Adipose tissue (tissue), 3 donors: Measurements from ENCODE around the gene GCDH. TPM values are rescaled to one million over a fixed set of nuclear protein-coding genes. Genes with fewer than 3 reads are reported as not detected.

Source experiments
- H3K27ac ChIP-seq: one replicate; pipeline ENCODE4 v1.5.1; 2013; ENCODE audit warnings: low read depth, low read length
- WGBS, 3 donors: extraction: QIAGEN DNeasy Blood & Tissue Kit; methylation state at CpG; one replicate each; pipeline ENCODE4 v1.1.7; 2013; 5-methylcytosine and 5-hydroxymethylcytosine counted together
- polyA plus RNA-seq, 3 donors: library from polyadenylated mRNA; stranded (reverse); fragments of 200-250 nt; gene quantifications; one replicate each; pipeline ENCODE4 v1.2.3, GENCODE V29; 2013
- donor health status: healthy with polysubstance abuse.
- donor health status: Bipolar disorder and iron deficiency.
- donor health status: healthy.

The GCDH gene
- polyA plus RNA-seq, 3 donors, result 27.2 to 73.8 (median 27.3) TPM

DNA sequence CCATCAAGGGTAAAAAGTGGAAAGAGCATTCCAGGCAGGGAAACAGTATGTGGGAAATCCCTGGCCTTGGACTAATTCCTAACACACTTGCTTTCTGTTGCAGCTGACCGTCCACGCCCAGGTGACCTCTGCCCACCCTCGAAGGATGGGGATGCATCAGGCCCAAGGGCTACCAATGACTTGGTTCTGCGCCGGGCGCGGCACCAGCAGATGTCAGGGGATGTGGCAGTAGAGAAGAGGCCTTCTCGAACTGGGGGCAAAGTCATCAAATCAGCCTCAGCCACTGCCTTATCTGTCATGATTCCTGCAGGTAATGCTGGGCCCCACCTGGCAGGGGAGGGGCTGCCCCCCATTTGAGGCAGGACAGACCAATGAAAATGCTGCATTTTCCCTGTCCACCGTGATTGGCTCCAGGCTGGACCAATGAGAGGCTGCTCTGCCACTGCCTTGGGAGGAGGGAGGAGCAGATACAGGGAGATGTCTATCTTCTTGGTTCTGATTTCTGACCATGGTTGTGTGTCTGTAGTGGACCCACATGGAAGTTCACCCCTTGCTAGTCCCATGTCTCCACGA, 22.3 kb upstream of the GCDH start:
- WGBS, 3 donors, result 94 to 95% (median 94%) methylated on average over 10 of the region's 10 CpGs
- no peak overlapping the region for H3K27ac ChIP-seq

DNA sequence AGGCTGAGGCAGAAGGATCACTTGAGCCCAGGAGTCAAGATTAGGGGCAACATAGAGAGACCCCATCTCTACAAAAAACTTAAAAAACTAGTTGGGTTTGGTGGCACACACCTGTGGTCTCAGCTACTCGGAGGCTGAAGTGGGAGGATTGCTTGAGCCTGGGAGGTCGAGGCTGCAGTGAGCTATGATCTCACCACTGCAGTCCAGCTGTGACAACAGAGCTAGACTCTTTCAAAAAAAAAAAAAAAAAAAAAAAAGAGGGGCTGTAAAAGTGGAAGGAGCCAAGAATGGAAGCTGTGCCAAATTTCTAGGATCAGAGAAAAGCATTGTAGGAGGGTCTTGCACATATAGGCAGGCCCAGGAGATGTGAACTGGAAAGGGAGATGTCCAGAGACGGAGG, 19.3 kb upstream of the GCDH start:
- no peak overlapping the region for H3K27ac ChIP-seq
- 68 to 85% (median 73%) methylated on average over 3 of the region's 3 CpGs for WGBS, 3 donors

DNA sequence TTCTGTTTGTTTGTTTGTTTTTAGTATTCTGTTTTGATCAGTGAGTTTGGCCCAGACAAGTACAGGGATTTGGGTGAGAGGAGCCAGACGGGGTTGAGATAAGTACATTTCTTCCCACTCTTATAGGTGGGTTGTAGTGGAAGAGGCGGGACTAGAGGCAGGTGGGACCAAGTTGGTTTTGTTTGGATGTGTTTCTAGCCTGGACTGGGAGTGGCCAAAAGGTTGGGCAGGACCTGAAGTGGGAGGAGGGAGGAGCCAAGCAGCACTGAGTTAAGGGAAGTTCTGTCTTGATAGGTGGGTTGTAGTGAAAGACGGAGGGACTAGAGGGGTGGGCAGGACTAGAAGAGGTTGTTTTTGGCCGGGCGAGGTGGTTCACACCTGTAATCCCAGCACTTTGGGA, 18.7 kb upstream of the GCDH start:
- 85 to 91% (median 87%) methylated on average over 5 of the region's 5 CpGs for WGBS, 3 donors
- H3K27ac ChIP-seq, result no peak overlapping the region

DNA sequence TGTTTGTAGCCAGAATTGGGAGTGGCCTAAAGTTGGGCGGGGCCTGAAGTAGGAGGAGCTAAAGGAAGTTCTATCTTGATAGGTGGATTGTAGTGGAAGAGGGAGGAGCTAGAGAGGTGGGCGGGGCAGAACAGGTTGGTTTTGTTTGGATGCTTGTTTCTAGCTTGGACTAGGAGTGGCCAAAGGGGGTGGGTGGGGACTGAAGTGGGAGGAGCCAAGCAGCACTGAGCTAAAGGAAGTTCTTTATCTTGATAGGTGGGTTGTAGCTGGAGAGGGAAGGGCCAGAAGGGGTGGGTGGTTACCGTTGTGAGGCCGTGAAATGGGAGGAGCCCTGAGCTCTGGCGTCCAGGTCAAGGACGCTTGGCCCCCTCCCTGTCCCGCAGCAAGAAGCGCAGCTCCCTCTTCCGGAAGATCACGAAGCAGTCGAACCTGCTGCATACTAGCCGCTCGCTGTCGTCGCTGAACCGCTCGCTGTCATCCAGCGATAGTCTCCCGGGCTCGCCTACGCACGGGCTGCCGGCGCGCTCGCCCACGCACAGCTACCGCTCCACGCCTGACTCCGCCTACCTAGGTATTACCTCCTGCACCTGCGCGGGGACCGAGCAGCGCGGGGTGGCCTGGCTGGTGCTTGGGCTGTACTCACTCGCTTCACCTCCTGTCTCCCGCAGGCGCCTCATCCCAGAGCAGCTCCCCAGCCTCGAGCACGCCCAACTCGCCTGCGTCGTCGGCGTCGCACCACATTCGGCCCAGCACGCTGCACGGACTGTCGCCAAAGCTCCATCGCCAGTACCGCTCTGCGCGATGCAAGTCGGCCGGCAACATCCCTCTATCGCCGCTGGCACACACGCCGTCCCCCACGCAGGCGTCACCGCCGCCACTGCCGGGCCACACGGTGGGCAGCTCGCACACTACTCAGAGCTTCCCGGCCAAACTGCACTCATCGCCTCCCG, 17.7 kb upstream of the GCDH start:
- no peak overlapping the region for H3K27ac ChIP-seq
- WGBS, 3 donors, result 51 to 68% (median 56%) methylated on average over 59 to 70 of the region's 70 CpGs

DNA sequence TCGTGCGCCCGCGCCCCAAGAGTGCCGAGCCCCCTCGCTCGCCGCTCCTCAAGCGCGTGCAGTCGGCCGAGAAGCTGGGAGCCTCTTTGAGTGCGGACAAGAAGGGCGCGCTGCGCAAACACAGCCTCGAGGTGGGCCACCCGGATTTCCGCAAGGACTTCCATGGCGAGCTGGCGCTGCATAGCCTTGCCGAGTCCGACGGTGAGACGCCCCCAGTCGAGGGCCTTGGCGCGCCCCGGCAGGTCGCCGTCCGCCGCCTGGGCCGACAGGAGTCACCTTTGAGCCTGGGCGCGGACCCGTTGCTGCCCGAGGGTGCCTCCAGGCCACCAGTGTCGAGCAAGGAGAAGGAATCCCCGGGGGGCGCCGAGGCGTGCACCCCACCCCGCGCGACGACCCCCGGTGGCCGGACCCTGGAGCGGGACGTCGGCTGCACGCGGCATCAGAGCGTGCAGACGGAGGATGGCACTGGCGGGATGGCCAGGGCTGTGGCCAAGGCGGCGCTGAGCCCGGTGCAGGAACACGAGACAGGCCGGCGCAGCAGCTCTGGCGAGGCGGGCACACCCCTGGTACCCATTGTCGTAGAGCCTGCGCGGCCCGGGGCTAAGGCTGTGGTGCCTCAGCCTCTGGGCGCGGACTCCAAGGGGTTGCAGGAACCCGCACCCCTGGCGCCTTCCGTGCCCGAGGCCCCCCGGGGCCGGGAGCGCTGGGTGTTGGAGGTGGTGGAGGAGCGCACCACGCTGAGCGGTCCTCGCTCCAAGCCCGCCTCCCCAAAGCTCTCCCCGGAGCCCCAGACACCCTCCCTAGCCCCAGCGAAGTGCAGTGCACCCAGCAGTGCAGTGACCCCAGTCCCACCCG, 16.8 kb upstream of the GCDH start:
- H3K27ac ChIP-seq, result no peak overlapping the region
- 83 to 91% (median 90%) methylated on average over 68 to 86 of the region's 86 CpGs for WGBS, 3 donors

DNA sequence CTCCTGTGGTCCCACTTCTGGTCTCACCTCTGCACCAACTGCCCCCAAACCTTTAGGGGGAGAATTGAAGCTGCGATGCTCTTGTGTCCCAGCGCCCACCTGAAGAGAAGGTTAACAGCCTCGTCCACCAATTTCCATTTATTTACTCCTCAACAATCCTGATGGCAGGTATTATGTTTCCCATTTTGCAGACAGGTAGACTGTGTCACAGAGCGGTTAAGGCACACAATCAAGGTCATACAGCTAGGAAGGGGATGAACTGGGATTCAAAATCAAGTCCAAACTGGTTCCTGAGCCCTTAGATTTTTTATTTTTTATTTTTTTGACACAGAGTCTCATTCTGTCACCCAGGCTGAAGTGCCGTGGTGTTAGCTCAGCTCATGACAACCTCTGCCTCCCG, 15.9 kb upstream of the GCDH start:
- WGBS, 3 donors, result 92 to 98% (median 95%) methylated on average over 6 of the region's 6 CpGs
- H3K27ac ChIP-seq, result no peak overlapping the region

DNA sequence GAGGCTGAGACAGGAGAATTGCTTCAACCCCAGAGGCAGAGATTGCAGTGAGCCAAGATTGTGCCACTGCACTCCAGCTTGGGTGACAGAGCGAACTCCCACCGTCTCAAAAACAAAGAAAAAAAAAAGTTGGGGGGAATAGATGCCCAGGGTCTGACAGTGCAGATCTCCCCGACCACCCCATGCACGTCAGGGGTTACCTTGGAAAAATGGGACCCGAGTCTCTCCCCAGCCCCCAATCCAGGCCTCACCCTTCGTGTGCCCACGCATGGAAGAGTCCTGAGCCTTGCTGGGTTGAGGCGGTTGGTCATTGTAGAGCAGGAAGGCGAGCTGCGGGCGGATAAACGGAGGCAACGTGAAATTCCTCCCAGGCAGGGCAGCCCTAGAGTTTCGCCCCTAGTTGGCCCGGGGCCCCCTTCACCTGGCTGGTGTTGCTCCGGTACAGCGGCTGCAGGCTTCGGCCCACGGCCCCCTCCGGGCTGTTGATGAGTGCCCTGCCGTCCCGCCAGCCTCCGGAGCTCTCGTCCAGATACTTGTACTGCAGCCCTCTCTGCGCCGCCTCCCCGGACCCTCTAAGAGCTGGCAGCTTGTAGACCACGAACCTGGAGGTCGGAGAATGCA, 10.3 kb upstream of the GCDH start:
- WGBS, 3 donors, result 7 to 20% (median 18%) methylated on average over 29 of the region's 29 CpGs
- no peak overlapping the region for H3K27ac ChIP-seq

DNA sequence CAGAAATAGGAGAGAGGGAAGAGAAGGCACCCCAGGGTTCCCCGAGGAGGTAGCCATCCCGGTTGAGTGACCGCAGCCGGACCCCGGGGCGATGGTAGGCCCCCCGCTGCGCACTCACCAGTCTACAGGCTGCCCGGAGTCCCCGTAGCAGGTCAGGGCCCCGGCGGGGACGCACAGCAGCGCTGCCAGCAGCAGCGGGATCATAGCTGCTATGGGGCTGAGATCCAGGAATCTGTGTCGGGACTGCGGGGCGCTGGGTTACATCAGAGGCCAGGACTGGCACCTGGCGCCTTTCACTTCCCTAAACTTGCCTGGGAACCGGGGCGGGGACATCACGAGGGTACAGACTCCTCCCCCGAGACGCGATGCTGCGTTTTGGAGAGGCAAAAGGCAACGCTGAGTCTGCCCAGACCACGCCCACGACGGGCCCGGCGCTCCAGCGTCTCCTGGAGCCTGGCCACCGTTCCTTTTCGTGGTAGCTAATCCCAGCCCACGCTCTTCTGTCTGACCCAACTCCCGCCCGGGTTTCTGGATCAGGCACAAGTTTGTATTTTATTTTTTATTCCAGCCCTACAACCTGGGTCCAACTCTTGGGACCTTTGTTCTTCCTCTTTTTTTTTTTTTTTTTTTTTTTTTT, 9.7 kb upstream of the GCDH start, which contains the start of gene DNASE2:
DNASE2 (minus strand) TSS at position 278 of the 637 bp plus-strand sequence; CDS start at position 204, 74 bp downstream.
- H3K27ac ChIP-seq, result no peak within 1 kb of the TSS
- whole genome bisulfite sequencing, 3 donors, result 0% methylated on average over 34 to 38 of the region's 38 CpGs

DNA sequence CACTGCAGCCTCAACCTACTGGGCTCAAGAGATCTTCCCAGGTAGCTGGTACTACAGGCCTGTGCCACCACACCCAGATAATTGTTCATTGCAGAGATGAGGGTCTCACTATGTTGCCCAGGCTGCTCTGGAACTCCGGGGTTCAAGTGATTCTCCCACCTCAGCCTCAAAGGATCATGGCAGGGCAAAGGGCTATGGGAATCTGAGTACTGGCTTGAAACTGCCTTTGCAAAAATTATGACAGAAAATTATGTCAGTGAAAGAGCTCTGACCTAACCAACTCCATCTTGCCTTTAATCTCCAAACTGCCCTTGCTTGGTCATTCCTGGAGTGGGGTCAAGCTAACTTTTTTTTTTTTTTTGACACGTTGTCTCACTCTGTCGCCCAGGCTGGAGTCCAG, 8.4 kb upstream of the GCDH start:
- no peak overlapping the region for H3K27ac ChIP-seq
- 73 to 85% (median 75%) methylated on average over 3 of the region's 3 CpGs for WGBS, 3 donors

DNA sequence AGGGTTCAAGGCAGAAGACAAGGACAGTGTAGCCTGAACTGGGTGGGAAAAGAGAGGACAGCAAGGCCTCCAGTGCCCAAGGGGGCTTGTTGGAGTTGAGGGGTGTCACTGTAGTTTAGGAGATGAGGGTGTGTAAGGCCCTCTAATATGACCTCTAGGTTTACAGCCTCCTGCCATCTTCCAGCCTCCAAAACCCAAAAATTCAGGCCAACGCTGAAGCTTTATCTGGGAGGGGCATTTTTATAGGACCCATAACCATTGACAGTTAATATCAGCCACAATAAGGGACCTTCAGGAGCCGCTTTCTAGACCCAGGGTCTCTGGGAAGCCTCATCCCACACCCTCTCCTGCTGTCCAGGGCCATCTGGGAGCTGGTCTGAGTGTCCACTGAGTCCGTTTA, 6.8 kb upstream of the GCDH start:
- H3K27ac ChIP-seq, result no peak overlapping the region
- 92 to 95% (median 95%) methylated on average over 3 of the region's 3 CpGs for WGBS, 3 donors

DNA sequence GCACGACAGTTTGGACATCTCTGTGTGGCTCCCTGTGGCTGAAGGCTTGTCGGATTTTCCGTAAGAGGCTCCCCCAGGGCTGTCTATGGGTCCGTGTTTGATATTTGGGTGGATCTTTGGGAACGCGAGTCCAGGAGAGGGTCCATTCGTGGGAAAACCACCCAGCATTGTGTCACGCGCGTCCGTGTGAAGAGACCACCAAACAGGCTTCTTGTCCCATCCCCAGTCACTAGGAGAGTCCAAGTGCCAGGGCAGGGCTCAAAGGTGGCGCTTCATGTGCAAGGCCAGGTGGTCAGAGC, 6.4 kb upstream of the GCDH start:
- WGBS, 3 donors, result 61 to 75% (median 74%) methylated on average over 12 of the region's 12 CpGs
- H3K27ac ChIP-seq, result no peak overlapping the region

DNA sequence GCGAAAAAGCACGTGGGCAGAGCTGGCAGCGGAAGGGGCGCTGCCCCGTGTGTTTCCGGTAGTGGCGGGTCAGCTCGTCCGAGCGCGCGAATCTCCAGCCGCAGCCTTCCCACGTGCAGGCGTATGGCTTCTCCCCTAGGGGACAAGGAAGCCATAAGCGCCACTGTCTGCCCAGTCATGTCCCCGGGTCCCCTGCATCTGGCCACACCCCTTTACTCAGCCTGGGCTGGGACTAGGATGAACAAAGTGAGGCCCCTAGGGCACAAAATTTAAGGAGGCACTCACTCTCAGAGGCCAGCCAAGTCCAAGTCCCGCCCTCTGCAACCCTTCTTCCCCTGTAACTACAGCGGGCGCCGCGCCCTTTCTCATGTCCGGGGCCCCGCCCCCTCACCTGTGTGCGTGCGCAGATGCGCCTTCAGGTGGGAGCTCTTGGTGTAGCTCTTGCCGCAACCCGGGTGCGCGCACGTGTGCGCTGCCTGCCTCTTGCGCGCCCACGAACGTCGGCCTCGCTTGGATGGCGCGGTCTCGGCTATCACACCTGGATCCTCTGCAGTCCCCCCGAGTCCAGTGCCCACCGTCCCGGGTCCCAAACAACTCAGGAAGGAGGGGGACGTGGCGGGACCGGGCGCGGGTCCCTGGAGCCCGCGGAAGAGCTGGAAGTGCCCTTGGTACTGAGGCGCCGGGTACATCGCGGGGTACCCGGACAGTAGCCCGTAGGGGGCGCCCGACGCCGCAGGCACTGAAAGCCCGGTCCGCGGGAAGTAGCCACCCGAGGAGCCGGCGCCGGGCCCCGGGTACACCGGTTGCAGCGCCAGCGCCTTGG, 5.8 kb upstream of the GCDH start:
- H3K27ac ChIP-seq, result no peak overlapping the region
- 2 to 5% (median 3%) methylated on average over 60 to 73 of the region's 73 CpGs for WGBS, 3 donors

DNA sequence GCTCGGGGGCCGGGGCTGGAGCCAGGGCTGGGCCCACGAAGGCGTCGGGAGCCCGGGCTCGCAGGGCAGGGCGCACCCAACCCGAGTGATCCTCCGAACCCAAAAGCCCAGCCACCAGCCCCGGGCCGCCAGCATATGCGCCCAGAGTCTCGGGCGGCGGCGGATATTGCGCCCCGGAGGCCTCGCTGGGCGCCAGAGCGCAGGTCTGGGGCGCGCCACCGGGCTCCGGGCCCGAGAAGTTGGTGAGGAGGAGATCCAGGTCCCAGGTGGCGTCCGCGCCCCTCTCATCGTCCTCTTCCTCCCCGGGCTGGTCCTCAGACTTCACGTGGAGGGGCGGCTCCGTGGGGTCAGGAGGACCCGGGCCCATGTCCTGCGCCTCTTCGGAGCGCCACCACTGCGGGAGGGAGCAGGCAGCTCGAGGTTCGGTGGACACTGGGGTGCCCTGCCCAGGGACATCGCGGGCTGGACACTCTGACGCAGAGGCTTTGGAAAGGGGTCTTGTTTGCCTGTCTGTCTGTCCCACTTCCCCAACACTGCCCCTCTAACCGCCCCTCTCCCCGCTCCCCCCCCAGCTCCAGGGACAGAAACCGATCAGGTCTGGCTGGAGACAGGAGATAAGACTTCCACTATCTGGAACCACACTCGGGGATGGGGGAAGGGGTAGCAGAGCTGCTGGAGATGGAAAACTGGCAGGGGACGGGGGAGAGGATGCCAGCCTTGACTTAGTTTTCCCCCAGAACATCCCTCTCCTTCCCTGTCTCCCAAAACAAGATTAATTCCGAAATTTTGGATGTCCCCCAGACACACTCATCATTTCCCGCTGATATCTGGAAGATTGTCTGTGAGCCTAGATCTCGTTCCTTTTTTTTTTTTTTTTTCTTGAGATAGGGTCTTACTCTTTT, 5.0 kb upstream of the GCDH start:
- H3K27ac ChIP-seq, result no peak overlapping the region
- 7 to 10% (median 10%) methylated on average over 42 to 53 of the region's 53 CpGs for WGBS, 3 donors

DNA sequence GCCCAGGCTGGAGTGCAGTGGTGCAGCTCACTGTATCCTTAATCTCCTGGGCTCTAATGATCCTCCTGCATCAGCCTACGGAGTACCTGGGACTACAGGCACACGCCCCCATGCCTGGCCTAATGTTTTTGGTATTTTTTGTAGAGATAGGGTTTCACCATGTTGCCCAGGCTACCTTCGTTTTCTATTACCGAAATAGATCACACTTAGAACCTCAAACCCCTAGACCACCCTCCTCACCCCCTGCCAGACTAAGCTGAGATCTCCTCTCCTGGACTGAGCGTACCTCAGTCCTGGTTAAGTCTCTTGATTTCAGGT, 4.3 kb upstream of the GCDH start:
- no peak overlapping the region for H3K27ac ChIP-seq
- 72 to 77% (median 76%) methylated on average over 5 of the region's 5 CpGs for WGBS, 3 donors

DNA sequence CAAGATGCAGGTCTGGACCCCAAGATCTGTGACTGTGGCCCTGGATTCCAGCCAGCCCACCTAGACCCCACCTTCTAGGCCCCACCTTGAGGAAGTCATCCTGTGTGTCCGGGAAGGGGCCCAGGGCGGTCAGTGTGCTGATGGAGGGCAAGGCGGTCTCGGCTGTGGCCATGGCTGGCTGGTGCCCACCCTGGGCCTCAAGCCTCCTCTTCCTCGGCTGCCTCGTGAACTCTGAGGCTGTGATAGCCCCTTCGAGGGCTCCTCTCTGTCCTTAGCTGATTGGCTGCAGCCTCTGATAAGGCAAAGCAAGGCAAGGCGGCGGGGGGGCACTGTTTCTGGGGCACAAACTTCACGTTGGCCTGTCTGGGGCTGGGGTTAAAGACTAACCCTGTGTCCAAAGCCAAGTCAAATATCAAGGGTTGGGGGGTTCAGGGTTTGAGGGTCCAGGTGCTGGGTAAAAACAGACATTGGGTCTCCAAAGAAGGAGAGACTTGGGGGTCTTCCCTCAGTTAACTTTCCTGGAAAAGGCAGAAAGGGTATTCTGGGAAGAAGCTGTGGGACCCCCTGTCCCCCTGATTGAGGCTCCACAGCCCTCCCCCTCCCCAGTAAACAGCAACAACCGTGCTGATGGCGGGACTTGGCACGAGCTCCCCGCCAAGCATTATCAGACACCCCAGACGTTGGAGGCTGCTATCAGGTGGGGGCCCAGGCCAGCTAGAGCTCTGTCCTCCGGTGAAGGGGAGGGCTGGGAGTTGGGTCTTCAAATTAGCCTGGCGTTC, 3.8 kb upstream of the GCDH start, which contains the start of gene KLF1:
KLF1 (minus strand) TSS at position 233 of the 779 bp plus-strand sequence; CDS start at position 172, 61 bp downstream.
- WGBS, 3 donors, result 70 to 73% (median 73%) methylated on average over 17 of the region's 17 CpGs
- H3K27ac ChIP-seq, result no peak within 1 kb of the TSS
